22Rv1 (cell line): ENCODE measurements around the gene SYNE2.
"Not testable (repeated sequence)": the region's sequence is repeated elsewhere in the genome, so short reads cannot be mapped to it uniquely, and the experiment has no call there.

Source experiments
- CTCF ChIP-seq: fragments of 450-650 bp; IDR thresholded peaks from 2 replicates; pipeline ENCODE4 v1.5.1; 2017; ENCODE audit warnings: mild to moderate bottlenecking
- ZFX ChIP-seq: fragments of 450-650 bp; IDR thresholded peaks from 2 replicates; pipeline ENCODE4 v1.6.1; 2017; ENCODE audit warnings: antibody characterized with exemption, borderline replicate concordance

DNA sequence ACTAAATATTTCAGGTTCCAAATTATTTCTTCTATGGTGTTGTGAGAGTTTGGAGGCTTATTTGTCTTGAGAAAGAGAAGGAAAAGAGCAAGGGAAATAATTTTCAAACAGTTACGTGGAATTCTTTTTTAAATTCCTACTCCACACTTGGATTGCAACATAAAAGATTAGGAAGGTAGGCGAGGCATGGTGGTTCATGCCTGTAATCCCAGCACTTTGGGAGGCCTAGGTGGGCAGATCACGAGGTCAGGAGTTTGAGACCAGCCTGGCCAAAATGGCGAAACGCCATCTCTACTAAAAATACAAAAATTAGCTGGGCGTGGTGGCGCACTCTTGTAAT is 265.6 kb downstream of the SYNE2 start:
- TF ChIP-seq CTCF, ZFX: not testable (repeated sequence)
